ENCODE results near the gene STIM2. TPM values are rescaled to one million over a fixed set of nuclear protein-coding genes. Genes with fewer than 3 reads are reported as not detected.

STIM2 gene
- total and polyA plus RNA-seq, 10 of the 15 experiments (the other 5 are each of a cell fraction or from before 2014, with no cell fraction given): 4.7 to 41.5 (median 16.9) TPM

DNA sequence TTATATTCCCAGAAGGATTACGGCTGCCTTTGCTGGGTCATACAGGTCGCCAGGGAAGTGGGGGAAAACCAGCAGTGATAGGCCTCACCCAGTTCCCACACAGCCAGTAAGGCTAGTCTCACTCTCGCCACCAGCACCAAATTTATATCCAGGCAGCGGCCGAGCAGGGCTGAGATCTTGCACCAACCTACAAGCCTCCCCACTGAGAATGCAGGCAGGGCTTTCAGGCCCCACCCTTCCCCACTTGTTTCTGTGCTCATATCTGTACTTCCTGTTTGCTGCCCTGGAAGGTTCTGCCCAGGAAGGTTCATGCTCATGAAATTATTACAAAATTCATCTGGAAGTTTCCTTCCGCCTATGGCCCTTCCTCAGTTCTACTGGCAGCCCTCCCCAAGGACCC lies 179.7 kb downstream of the STIM2 start:
- Histone ChIP-seq H3K27ac (ENCODE audit: control insufficient read depth, insufficient read depth) (no peak overlapping the region), H3K4me3 (no peak overlapping the region), H2AFZ (ENCODE audit: control insufficient read depth, low read depth, low read length) (no peak overlapping the region; the same call in 1 of the 2 replicates), H4K20me1 (ENCODE audit: control insufficient read depth, insufficient read depth) (no peaks in the 10 kb centered on the region), H3K27me3 (replicated peaks in 1 of 2; ENCODE audit: control insufficient read depth in 2 of 2, insufficient read depth in 2 of 2, low read length in 1 of 2) (no peaks in the 10 kb centered on the region), H3K79me2 (ENCODE audit: control insufficient read depth, insufficient read depth, low read length) (no peaks in the 10 kb centered on the region), H3K4me2 (ENCODE audit: control insufficient read depth, insufficient read depth) (no peak overlapping the region), H3K36me3 (ENCODE audit: control insufficient read depth in 2 of 2, insufficient read depth in 2 of 2, low read length in 1 of 2) (no peaks in the 10 kb centered on the region), H3K4me1 (ENCODE audit: control insufficient read depth, insufficient read depth, low read length) (no peaks in the 10 kb centered on the region), H3K9ac (ENCODE audit: control insufficient read depth, insufficient read depth, low read length) (no peak overlapping the region), H3K9me3 (replicated peaks; ENCODE audit: control insufficient read depth, insufficient read depth, low read length) (no peaks in the 10 kb centered on the region)
- WGBS (ENCODE audit: insufficient coverage, insufficient replicate concordance, low lambda C conversion rate, missing lambda C conversion rate): 10% methylated on average over 6 of the region's 6 CpGs
- DNase-seq (ENCODE audit: low read depth, low spot score) (no peak), ATAC-seq (peak; percentile 48; the same call in 2 of the 3 replicates), FAIRE-seq (no peak)
- in situ Hi-C loops (cut with MboI): no loop called here
- CTCF ChIA-PET: interaction anchor here (3.3 kb wide), 1 partner anchor 8 kb away, joined by 15 read pairs; no protein-coding TSS in a partner anchor
- POLR2A ChIA-PET: no interaction called here
- intact Hi-C loops (cut with micrococcal nuclease; ENCODE audit: unreplicated experiment): loop anchor here (10.0 kb wide), 1 partner anchor 644 kb away; no protein-coding TSS in a partner anchor
- TF ChIP-seq EP300 (IDR thresholded peaks at IDR 0.05; ENCODE audit: borderline replicate concordance in 1 of 2, control insufficient read depth in 1 of 2, low read depth in 2 of 2, low read length in 2 of 2) (no peak), POU2F2 (IDR thresholded peaks at IDR 0.05; ENCODE audit: borderline replicate concordance, low read depth, low read length) (no peak)
- TF ChIP-seq, protein P1, sequence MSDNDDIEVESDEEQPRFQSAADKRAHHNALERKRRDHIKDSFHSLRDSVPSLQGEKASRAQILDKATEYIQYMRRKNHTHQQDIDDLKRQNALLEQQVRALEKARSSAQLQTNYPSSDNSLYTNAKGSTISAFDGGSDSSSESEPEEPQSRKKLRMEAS (IDR thresholded peaks at IDR 0.05; ENCODE audit: low read depth, low read length): no peak
- SMC1A ChIA-PET (ENCODE audit: uncharacterized antibody, unreplicated experiment): no interaction called here
- BruUV-seq (replicated peaks): no TSS peak
- RAD21 ChIA-PET (ENCODE audit: unreplicated experiment): no interaction called here

DNA sequence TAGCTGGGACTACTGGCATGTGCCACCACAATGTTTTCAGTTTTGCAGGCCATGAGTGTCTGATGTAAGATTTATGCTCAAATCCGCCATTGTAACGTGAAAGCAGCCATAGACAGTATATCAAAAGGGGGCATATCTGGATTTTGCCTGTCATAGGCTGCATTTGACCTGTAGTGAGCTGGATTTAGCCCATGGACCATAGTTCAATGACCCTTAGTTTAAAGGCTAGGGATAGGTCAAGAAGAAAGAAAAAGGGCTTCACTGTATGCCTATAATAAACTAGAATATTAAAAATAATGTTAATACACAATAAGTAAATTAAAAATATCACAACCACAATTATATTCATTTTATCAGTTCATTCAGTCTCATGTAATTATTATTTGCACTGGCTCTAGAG lies 181.8 kb downstream of the STIM2 start:
- no peak for FAIRE-seq
- Histone ChIP-seq H3K36me3 (ENCODE audit: control insufficient read depth in 2 of 2, insufficient read depth in 2 of 2, low read length in 1 of 2) (no peaks in the 10 kb centered on the region), H3K27me3 (replicated peaks in 1 of 2; ENCODE audit: control insufficient read depth in 2 of 2, insufficient read depth in 2 of 2, low read length in 1 of 2) (no peaks in the 10 kb centered on the region), H3K9ac (ENCODE audit: control insufficient read depth, insufficient read depth, low read length) (no peak overlapping the region), H3K4me3 (no peak overlapping the region), H3K4me1 (ENCODE audit: control insufficient read depth, insufficient read depth, low read length) (no peaks in the 10 kb centered on the region), H3K27ac (ENCODE audit: control insufficient read depth, insufficient read depth) (no peak overlapping the region), H3K9me3 (replicated peaks; ENCODE audit: control insufficient read depth, insufficient read depth, low read length) (no peaks in the 10 kb centered on the region), H2AFZ (ENCODE audit: control insufficient read depth, low read depth, low read length) (no peak overlapping the region), H4K20me1 (ENCODE audit: control insufficient read depth, insufficient read depth) (no peaks in the 10 kb centered on the region), H3K79me2 (ENCODE audit: control insufficient read depth, insufficient read depth, low read length) (no peaks in the 10 kb centered on the region), H3K4me2 (ENCODE audit: control insufficient read depth, insufficient read depth) (no peak overlapping the region)
- ChIA-PET CTCF (no interaction called here), POLR2A (no interaction called here), SMC1A (ENCODE audit: uncharacterized antibody, unreplicated experiment) (no interaction called here), RAD21 (ENCODE audit: unreplicated experiment) (no interaction called here)
- in situ Hi-C loops (cut with MboI): no loop called here
- ATAC-seq: no peak
- intact Hi-C loops (cut with micrococcal nuclease; ENCODE audit: unreplicated experiment): loop anchor here (10.0 kb wide), 1 partner anchor 642 kb away; no protein-coding TSS in a partner anchor
- BruUV-seq (replicated peaks): no TSS peak
- WGBS (ENCODE audit: insufficient coverage, insufficient replicate concordance, low lambda C conversion rate, missing lambda C conversion rate): 0% methylated on average over 2 of the region's 2 CpGs
- no peak for TF ChIP-seq MYB (IDR thresholded peaks at IDR 0.05; ENCODE audit: borderline replicate concordance, low read depth, low read length)
- TF ChIP-seq CREB1 (IDR thresholded peaks at IDR 0.05; ENCODE audit: low read depth): no peak
- TF ChIP-seq WRNIP1 (IDR thresholded peaks at IDR 0.05; ENCODE audit: borderline replicate concordance, low read depth, low read length): no peak
- TF ChIP-seq, protein P2, sequence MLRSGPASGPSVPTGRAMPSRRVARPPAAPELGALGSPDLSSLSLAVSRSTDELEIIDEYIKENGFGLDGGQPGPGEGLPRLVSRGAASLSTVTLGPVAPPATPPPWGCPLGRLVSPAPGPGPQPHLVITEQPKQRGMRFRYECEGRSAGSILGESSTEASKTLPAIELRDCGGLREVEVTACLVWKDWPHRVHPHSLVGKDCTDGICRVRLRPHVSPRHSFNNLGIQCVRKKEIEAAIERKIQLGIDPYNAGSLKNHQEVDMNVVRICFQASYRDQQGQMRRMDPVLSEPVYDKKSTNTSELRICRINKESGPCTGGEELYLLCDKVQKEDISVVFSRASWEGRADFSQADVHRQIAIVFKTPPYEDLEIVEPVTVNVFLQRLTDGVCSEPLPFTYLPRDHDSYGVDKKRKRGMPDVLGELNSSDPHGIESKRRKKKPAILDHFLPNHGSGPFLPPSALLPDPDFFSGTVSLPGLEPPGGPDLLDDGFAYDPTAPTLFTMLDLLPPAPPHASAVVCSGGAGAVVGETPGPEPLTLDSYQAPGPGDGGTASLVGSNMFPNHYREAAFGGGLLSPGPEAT (IDR thresholded peaks at IDR 0.05; ENCODE audit: low read depth): no peak
- TF ChIP-seq, protein P3, sequence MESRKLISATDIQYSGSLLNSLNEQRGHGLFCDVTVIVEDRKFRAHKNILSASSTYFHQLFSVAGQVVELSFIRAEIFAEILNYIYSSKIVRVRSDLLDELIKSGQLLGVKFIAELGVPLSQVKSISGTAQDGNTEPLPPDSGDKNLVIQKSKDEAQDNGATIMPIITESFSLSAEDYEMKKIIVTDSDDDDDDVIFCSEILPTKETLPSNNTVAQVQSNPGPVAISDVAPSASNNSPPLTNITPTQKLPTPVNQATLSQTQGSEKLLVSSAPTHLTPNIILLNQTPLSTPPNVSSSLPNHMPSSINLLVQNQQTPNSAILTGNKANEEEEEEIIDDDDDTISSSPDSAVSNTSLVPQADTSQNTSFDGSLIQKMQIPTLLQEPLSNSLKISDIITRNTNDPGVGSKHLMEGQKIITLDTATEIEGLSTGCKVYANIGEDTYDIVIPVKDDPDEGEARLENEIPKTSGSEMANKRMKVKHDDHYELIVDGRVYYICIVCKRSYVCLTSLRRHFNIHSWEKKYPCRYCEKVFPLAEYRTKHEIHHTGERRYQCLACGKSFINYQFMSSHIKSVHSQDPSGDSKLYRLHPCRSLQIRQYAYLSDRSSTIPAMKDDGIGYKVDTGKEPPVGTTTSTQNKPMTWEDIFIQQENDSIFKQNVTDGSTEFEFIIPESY (IDR thresholded peaks at IDR 0.05): no peak
- no peak for TF ChIP-seq ESRRA (IDR thresholded peaks at IDR 0.05; ENCODE audit: low read length)
- TF ChIP-seq, protein P4, sequence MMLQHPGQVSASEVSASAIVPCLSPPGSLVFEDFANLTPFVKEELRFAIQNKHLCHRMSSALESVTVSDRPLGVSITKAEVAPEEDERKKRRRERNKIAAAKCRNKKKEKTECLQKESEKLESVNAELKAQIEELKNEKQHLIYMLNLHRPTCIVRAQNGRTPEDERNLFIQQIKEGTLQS (IDR thresholded peaks at IDR 0.05; ENCODE audit: borderline replicate concordance, extremely low read depth, low read depth, low read length): no peak
- TF ChIP-seq KLF5 (IDR thresholded peaks at IDR 0.05; ENCODE audit: partially characterized antibody): no peak
- TF ChIP-seq BCL11A (IDR thresholded peaks at IDR 0.05; ENCODE audit: low read depth, low read length): no peak
- TF ChIP-seq CREM (IDR thresholded peaks at IDR 0.05; ENCODE audit: low read depth): no peak
- no peak for DNase-seq (ENCODE audit: low read depth, low spot score)

Measured in GM12878 (cell line).